H9 (cell line): Measurements from ENCODE around the gene DAGLB. TPM values are rescaled to one million over a fixed set of nuclear protein-coding genes. Genes with fewer than 3 reads are reported as not detected.

Source experiments
- DNase-seq: peaks from one replicate; pipeline ENCODE4 v3.0.0-alpha.2; 2017
- H2AFZ ChIP-seq: one replicate; pipeline ENCODE4 v1.6.1; 2013; ENCODE audit warnings: mild to moderate bottlenecking, low read length, control low read depth, moderate library complexity
- H2AK5ac ChIP-seq: 2 replicates; pipeline ENCODE4 v1.6.1; 2013; ENCODE audit warnings: low read length, control low read depth, mixed read lengths; ENCODE audit not compliant: insufficient read length
- H2BK120ac ChIP-seq: one replicate; pipeline ENCODE4 v1.6.1; 2013; ENCODE audit warnings: low read depth, mild to moderate bottlenecking, low read length, control low read depth, inconsistent platforms; ENCODE audit not compliant: poor library complexity, severe bottlenecking
- H2BK12ac ChIP-seq: 2 replicates; pipeline ENCODE4 v1.6.1; 2013; ENCODE audit warnings: low read length, control low read depth, mixed read lengths, low read depth; ENCODE audit not compliant: insufficient read length
- H2BK15ac ChIP-seq: 2 replicates; pipeline ENCODE4 v1.6.1; 2013; ENCODE audit warnings: low read depth, low read length, control low read depth
- H2BK20ac ChIP-seq: one replicate; pipeline ENCODE4 v1.6.1; 2013; ENCODE audit warnings: low read depth, mild to moderate bottlenecking, low read length, control low read depth, inconsistent platforms; ENCODE audit not compliant: poor library complexity, severe bottlenecking
- H2BK5ac ChIP-seq: 2 replicates; pipeline ENCODE4 v1.6.1; 2013; ENCODE audit warnings: low read length, control low read depth, mixed read lengths; ENCODE audit not compliant: insufficient read length
- H3K14ac ChIP-seq: 2 replicates; pipeline ENCODE4 v1.6.1; 2013; ENCODE audit warnings: low read length, control low read depth; ENCODE audit not compliant: insufficient read depth
- H3K18ac ChIP-seq: 2 replicates; pipeline ENCODE4 v1.6.1; 2013; ENCODE audit warnings: low read depth, mild to moderate bottlenecking, mixed read lengths, low read length, control low read depth; ENCODE audit not compliant: insufficient read length
- H3K23ac ChIP-seq: 2 replicates; pipeline ENCODE4 v1.6.1; 2013; ENCODE audit warnings: low read length, control low read depth, mixed read lengths, low read depth; ENCODE audit not compliant: insufficient read length
- H3K23me2 ChIP-seq: 2 replicates; pipeline ENCODE4 v1.6.1; 2013; ENCODE audit warnings: low read depth, mild to moderate bottlenecking, mixed read lengths, low read length, control low read depth; ENCODE audit not compliant: insufficient read length, poor library complexity, severe bottlenecking
- H3K27ac ChIP-seq: 2 replicates; pipeline ENCODE4 v1.5.1; 2013; ENCODE audit warnings: low read length, control low read depth, mixed read lengths, low read depth; ENCODE audit not compliant: insufficient read length
- H3K27me3 ChIP-seq: 2 replicates; pipeline ENCODE4 v1.6.1; 2013; ENCODE audit warnings: low read length, control low read depth, inconsistent platforms; ENCODE audit not compliant: insufficient read depth
- H3K4ac ChIP-seq: 2 replicates; pipeline ENCODE4 v1.6.1; 2013; ENCODE audit warnings: low read depth, mild to moderate bottlenecking, control low read depth, inconsistent platforms, low read length, moderate library complexity
- H3K4me1 ChIP-seq: 2 replicates; pipeline ENCODE4 v1.6.1; 2013; ENCODE audit warnings: low read length, control low read depth, inconsistent platforms; ENCODE audit not compliant: insufficient read depth
- H3K4me2 ChIP-seq: 2 replicates; pipeline ENCODE4 v1.6.1; 2013; ENCODE audit warnings: low read length, control low read depth, mixed read lengths; ENCODE audit not compliant: insufficient read length, insufficient read depth
- H3K56ac ChIP-seq: 2 replicates; pipeline ENCODE4 v1.6.1; 2013; ENCODE audit warnings: low read depth, mild to moderate bottlenecking, mixed read lengths, low read length, control low read depth; ENCODE audit not compliant: insufficient read length
- H3K79me1 ChIP-seq: 2 replicates; pipeline ENCODE4 v1.6.1; 2013; ENCODE audit warnings: low read depth, mild to moderate bottlenecking, moderate library complexity, low read length, control low read depth, inconsistent platforms; ENCODE audit not compliant: insufficient read depth, poor library complexity, severe bottlenecking
- H3K79me2 ChIP-seq: 2 replicates; pipeline ENCODE4 v1.6.1; 2013; ENCODE audit warnings: low read length, control low read depth, inconsistent platforms; ENCODE audit not compliant: insufficient read depth
- H3K9ac ChIP-seq: 2 replicates; pipeline ENCODE4 v1.6.1; 2013; ENCODE audit warnings: low read length, control low read depth, mixed read lengths; ENCODE audit not compliant: insufficient read length; ENCODE audit errors: extremely low read depth
- H3K9me3 ChIP-seq: one replicate; pipeline ENCODE4 v1.6.1; 2013; ENCODE audit warnings: low read depth, low read length, inconsistent platforms; ENCODE audit not compliant: control insufficient read depth
- H3T11ph ChIP-seq: one replicate; pipeline ENCODE4 v1.6.1; 2013; ENCODE audit warnings: mild to moderate bottlenecking, low read length, control low read depth, inconsistent platforms
- H4K20me1 ChIP-seq: one replicate; pipeline ENCODE4 v1.6.1; 2013; ENCODE audit not compliant: control insufficient read depth, insufficient read length, insufficient read depth
- H4K5ac ChIP-seq: 2 replicates; pipeline ENCODE4 v1.6.1; 2013; ENCODE audit warnings: low read depth, mild to moderate bottlenecking, mixed read lengths, low read length, control low read depth; ENCODE audit not compliant: insufficient read length
- H4K8ac ChIP-seq: replicated peaks from 2 replicates; pipeline ENCODE4 v1.6.1; 2013; ENCODE audit warnings: low read length, control low read depth, mixed read lengths, low read depth; ENCODE audit not compliant: insufficient read length
- H4K91ac ChIP-seq: 2 replicates; pipeline ENCODE4 v1.6.1; 2013; ENCODE audit warnings: low read depth, mild to moderate bottlenecking, moderate library complexity, mixed read lengths, low read length, control low read depth; ENCODE audit not compliant: insufficient read length
- H3K27ac Mint-ChIP-seq, 3 experiments: 2 replicates in 2 of 3; 3 replicates in 1 of 3; pipeline ENCODE4 v1.8.0; 2020 to 2021; ENCODE audit warnings: mixed read lengths in 3 of 3, mild to moderate bottlenecking in 1 of 3, moderate library complexity in 1 of 3
- H3K27me3 Mint-ChIP-seq: 2 replicates; pipeline ENCODE4 v1.8.0; 2021; ENCODE audit warnings: low read depth, mild to moderate bottlenecking, moderate library complexity, mixed read lengths
- H3K36me3 Mint-ChIP-seq, 3 experiments: 2 replicates in 2 of 3; 3 replicates in 1 of 3; pipeline ENCODE4 v1.8.0; 2020 to 2021; ENCODE audit warnings: low read depth in 3 of 3, mixed read lengths in 3 of 3; ENCODE audit not compliant: insufficient read depth in 1 of 3
- H3K4me1 Mint-ChIP-seq, 2 experiments: 2 replicates each; pipeline ENCODE4 v1.8.0; 2020; ENCODE audit warnings: mixed read lengths in 2 of 2
- H3K4me3 Mint-ChIP-seq, 2 experiments: 2 replicates in 1 of 2; 3 replicates in 1 of 2; pipeline ENCODE4 v1.8.0; 2020 to 2021; ENCODE audit warnings: mild to moderate bottlenecking in 2 of 2, mixed read lengths in 2 of 2, moderate library complexity in 1 of 2
- H3K9me3 Mint-ChIP-seq, 2 experiments: 2 replicates in 1 of 2; 3 replicates in 1 of 2; pipeline ENCODE4 v1.8.0; 2020; ENCODE audit warnings: mild to moderate bottlenecking in 2 of 2, mixed read lengths in 2 of 2, moderate library complexity in 1 of 2
- CTCF ChIP-seq: fragments of 200-600 bp; sonication (generic); conservative IDR thresholded peaks from 3 replicates; pipeline ENCODE4 v1.8.0; 2021; ENCODE audit warnings: antibody characterized with exemption, mild to moderate bottlenecking
- WGBS: extraction: QIAGEN DNeasy Blood & Tissue Kit; methylation state at CpG from one replicate; pipeline ENCODE4 v1.1.7; 2013; ENCODE audit warnings: missing lambda C conversion rate, low lambda C conversion rate, mixed read lengths; ENCODE audit not compliant: insufficient read length; ENCODE audit errors: extremely low coverage; 5-methylcytosine and 5-hydroxymethylcytosine counted together
- total RNA-seq: library from RNA; stranded (reverse); gene quantifications from 2 replicates; pipeline ENCODE4 v1.2.1, GENCODE V29; 2021

DAGLB gene
- total RNA-seq, 1 experiment from 2014 or later = 46.4 TPM

GRCh38 chr7:6489612-6490011, 41.9 kb upstream of the DAGLB start:
- H3K4me1 ChIP-seq = no peaks in the 10 kb centered on the region; the same call in 1 of the 2 replicates
- no peaks in the 10 kb centered on the region for H3K23me2 ChIP-seq
- H3K56ac ChIP-seq = no peak overlapping the region
- WGBS = no CpG with 5 or more reads among the region's 1 CpG
- H3K79me2 ChIP-seq = no peaks in the 10 kb centered on the region
- H2BK5ac ChIP-seq = no peak overlapping the region
- no peak overlapping the region for H3K4ac ChIP-seq
- no peak overlapping the region for H3K9ac ChIP-seq
- Mint-ChIP-seq H3K4me3 (no peak overlapping the region), H3K9me3 (peaks cover 6 to 10% of the 10 kb centered on the region in 2 experiments), H3K27me3 (peaks cover 25% of the 10 kb centered on the region), H3K36me3 (peaks cover 4 to 5% (median 4%) of the 10 kb centered on the region in 3 experiments; a peak in 3 of 7 replicates), H3K27ac (no peak overlapping the region), H3K4me1 (peaks cover 2 to 3% of the 10 kb centered on the region in 2 experiments; a peak in 3 of 4 replicates)
- no peak overlapping the region for H3K23ac ChIP-seq
- H3K27me3 ChIP-seq = no peaks in the 10 kb centered on the region
- no peak overlapping the region for H2AFZ ChIP-seq
- no peak overlapping the region for H2BK120ac ChIP-seq
- peak; percentile 42; the same call in 2 of the 3 replicates for TF ChIP-seq CTCF
- no peak overlapping the region for H3K4me2 ChIP-seq
- no peak for DNase-seq
- H2BK20ac ChIP-seq = no peak overlapping the region
- H2AK5ac ChIP-seq = no peak overlapping the region
- no peak overlapping the region for H4K91ac ChIP-seq
- H3K14ac ChIP-seq = no peak overlapping the region
- no peak overlapping the region for H3K27ac ChIP-seq
- H3T11ph ChIP-seq = no peak overlapping the region
- no peak overlapping the region for H4K8ac ChIP-seq
- no peak overlapping the region for H2BK12ac ChIP-seq
- no peaks in the 10 kb centered on the region for H4K20me1 ChIP-seq
- H3K18ac ChIP-seq = no peak overlapping the region
- no peaks in the 10 kb centered on the region for H3K9me3 ChIP-seq
- H3K79me1 ChIP-seq = no peaks in the 10 kb centered on the region
- no peak overlapping the region for H4K5ac ChIP-seq
- no peak overlapping the region for H2BK15ac ChIP-seq
